ENCODE results near the gene RAB35. TPM values are rescaled to one million over a fixed set of nuclear protein-coding genes. Genes with fewer than 3 reads are reported as not detected.

The RAB35 gene
- total and polyA plus RNA-seq, 7 donors: 18.9 to 38.7 (median 32.9) TPM

DNA sequence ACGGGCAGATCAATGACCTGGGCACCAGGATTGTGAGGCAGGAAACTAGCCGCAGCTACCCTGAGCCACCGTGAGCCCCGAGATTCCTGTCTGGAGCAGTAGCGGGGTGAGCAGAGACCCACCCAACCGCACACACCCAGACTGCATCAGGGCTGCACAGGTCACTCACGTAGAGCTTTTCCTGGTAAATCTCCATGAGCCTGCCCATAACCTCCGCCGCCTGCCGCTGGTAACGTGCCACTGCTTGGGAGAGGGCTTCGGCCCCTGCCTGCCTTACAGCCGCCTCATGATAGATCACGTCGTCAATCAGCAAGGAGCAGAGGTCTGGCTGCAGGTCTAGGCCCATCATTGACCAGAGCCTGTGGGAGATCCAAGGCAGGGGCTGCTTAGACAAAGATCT lies 38.5 kb upstream of the RAB35 start:
- Histone ChIP-seq H3K4me1 (no peaks in the 10 kb centered on the region), H3K9me3 (no peaks in the 10 kb centered on the region), H3K27me3 (ENCODE audit: insufficient read depth in 3 of 3, low read length in 2 of 3) (no peaks in the 10 kb centered on the region), H3K4me3 (no peak overlapping the region), H3K36me3 (ENCODE audit: insufficient read depth in 1 of 2, low read depth in 1 of 2) (peaks cover 26 to 98% of the 10 kb centered on the region in 2 donors), H3K27ac (no peak overlapping the region)
- intact Hi-C loops (cut with DNase I): no loop called here
- DNase-seq (no peak), ATAC-seq (no peak)
- TF ChIP-seq, protein P1, sequence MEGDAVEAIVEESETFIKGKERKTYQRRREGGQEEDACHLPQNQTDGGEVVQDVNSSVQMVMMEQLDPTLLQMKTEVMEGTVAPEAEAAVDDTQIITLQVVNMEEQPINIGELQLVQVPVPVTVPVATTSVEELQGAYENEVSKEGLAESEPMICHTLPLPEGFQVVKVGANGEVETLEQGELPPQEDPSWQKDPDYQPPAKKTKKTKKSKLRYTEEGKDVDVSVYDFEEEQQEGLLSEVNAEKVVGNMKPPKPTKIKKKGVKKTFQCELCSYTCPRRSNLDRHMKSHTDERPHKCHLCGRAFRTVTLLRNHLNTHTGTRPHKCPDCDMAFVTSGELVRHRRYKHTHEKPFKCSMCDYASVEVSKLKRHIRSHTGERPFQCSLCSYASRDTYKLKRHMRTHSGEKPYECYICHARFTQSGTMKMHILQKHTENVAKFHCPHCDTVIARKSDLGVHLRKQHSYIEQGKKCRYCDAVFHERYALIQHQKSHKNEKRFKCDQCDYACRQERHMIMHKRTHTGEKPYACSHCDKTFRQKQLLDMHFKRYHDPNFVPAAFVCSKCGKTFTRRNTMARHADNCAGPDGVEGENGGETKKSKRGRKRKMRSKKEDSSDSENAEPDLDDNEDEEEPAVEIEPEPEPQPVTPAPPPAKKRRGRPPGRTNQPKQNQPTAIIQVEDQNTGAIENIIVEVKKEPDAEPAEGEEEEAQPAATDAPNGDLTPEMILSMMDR (IDR thresholded peaks at IDR 0.05): no peak
- WGBS, 3 donors: 92 to 96% (median 95%) methylated on average over 15 of the region's 15 CpGs

DNA sequence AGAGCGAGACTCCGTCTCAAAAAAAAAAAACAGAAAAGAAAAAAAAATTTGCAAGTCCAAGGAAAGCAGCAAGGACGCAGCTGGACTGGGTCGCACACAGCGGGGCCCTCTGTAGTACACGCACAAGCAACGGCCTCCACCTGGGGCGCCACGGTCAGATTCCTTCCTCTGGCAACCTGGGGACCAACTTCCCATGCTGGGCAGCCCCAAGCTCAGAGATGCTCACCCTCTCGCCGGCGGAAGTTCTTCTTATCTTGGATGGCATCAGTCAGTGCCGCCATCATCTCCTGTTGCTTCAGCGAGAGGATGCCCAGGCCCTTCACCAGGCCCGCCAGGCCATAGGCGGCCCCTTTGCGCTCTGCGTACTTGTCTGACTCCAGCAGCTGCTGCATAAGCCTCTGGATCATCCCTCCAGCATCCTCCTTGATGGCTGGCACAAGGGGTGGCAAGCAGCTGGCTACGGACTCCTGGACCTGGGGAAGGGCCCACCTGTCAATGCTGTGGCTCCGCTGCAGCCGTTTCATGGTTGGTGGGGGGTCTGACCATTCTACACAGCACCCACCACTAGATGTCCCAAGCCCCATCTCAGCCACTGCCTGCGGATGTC lies 34.5 kb upstream of the RAB35 start:
- ATAC-seq: peak in 1 of 4 donors; percentile 13
- intact Hi-C loops (cut with DNase I): no loop called here
- TF ChIP-seq, protein P1 (IDR thresholded peaks at IDR 0.05): no peak
- WGBS, 3 donors: 92 to 95% (median 95%) methylated on average over 20 to 22 of the region's 22 CpGs
- Histone ChIP-seq H3K27ac (no peak overlapping the region), H3K4me3 (no peak overlapping the region), H3K4me1 (no peaks in the 10 kb centered on the region), H3K27me3 (ENCODE audit: insufficient read depth in 3 of 3, low read length in 2 of 3) (no peaks in the 10 kb centered on the region), H3K36me3 (ENCODE audit: insufficient read depth in 1 of 2, low read depth in 1 of 2) (peaks cover 14 to 98% of the 10 kb centered on the region in 2 donors), H3K9me3 (no peaks in the 10 kb centered on the region)
- no peak for DNase-seq

DNA sequence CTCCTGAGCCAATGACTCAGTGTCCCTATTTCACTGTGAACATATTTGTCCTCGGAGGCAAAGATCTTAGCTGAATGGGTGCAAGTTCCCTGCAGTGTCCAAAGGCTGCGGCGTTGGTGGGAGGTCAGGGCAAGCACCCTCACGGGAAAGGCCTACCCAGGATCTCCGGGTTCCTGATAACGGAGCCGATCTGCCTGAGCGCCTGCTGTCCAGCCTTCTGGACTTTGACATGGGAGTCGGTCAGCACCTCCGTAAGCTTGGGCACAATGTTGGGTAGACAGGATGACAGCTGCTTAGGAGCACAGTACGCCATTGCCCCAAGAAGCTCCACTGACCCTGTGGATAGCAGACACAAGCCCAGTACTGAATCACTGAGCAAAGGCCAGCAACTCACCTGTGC lies 31.5 kb upstream of the RAB35 start:
- no peaks in the 10 kb centered on the region for H3K27me3 ChIP-seq (ENCODE audit: insufficient read depth in 3 of 3, low read length in 2 of 3)
- TF ChIP-seq, protein P1 (IDR thresholded peaks at IDR 0.05): no peak
- no peak for DNase-seq
- H3K9me3 ChIP-seq: no peaks in the 10 kb centered on the region
- 95 to 96% (median 96%) methylated on average over 11 of the region's 11 CpGs for WGBS, 3 donors
- ATAC-seq: no peak
- intact Hi-C loops (cut with DNase I): no loop called here
- peaks cover 12 to 98% of the 10 kb centered on the region in 2 donors for H3K36me3 ChIP-seq (ENCODE audit: insufficient read depth in 1 of 2, low read depth in 1 of 2)
- H3K4me3 ChIP-seq: no peak overlapping the region
- no peak overlapping the region for H3K27ac ChIP-seq
- H3K4me1 ChIP-seq: no peaks in the 10 kb centered on the region

DNA sequence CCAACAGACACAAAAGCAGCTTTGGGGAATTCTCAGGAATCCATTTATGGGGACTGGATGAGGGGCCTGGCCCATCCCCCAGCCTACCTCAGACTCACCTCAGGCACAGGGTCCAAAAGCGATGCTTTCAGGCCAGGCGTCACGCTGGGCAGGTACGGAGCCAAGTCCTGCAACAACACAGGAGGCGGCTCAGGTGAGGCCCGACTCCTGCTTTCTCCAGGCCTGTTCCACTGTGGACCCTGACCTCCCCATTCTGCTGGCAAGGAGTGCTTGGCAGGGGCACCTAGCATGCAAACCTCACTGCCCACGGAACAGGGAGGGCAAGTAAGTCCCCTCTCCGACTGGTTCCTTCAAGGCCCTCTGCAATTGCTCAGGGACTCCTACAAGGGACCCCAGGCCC lies 28.6 kb upstream of the RAB35 start:
- DNase-seq: no peak
- WGBS, 3 donors: 90 to 96% (median 93%) methylated on average over 6 to 8 of the region's 8 CpGs
- peaks cover 17 to 100% of the 10 kb centered on the region in 2 donors for H3K36me3 ChIP-seq (ENCODE audit: insufficient read depth in 1 of 2, low read depth in 1 of 2)
- no peak overlapping the region for H3K27ac ChIP-seq
- TF ChIP-seq, protein P1 (IDR thresholded peaks at IDR 0.05): no peak
- no peaks in the 10 kb centered on the region for H3K9me3 ChIP-seq
- H3K4me3 ChIP-seq: no peak overlapping the region
- H3K27me3 ChIP-seq (ENCODE audit: insufficient read depth in 3 of 3, low read length in 2 of 3): no peaks in the 10 kb centered on the region
- no peak for ATAC-seq
- intact Hi-C loops (cut with DNase I): no loop called here
- no peaks in the 10 kb centered on the region for H3K4me1 ChIP-seq

DNA sequence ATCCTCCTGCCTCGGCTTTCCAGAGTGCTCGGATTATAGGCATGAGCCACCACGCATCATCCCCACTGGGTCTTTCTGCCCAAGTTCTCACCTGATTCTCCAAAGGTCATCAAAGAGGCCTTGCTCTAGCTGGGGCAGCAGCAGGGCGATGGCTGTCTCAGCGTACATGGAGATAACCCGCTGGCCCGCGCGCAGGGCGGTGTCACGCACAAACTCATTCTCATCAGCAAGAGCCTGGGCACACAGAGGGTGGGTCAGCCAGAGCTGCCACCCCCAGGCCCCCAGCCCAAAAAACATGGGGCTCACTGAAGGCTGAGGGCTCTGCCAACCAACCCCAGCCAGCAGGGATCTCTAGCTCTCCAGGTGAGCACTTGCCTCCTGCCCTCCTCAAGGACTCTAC lies 27.7 kb upstream of the RAB35 start:
- TF ChIP-seq, protein P1 (IDR thresholded peaks at IDR 0.05): no peak
- Histone ChIP-seq H3K4me3 (no peak overlapping the region), H3K27me3 (ENCODE audit: insufficient read depth in 3 of 3, low read length in 2 of 3) (no peaks in the 10 kb centered on the region), H3K36me3 (ENCODE audit: insufficient read depth in 1 of 2, low read depth in 1 of 2) (peaks cover 17 to 100% of the 10 kb centered on the region in 2 donors), H3K4me1 (no peaks in the 10 kb centered on the region), H3K27ac (no peak overlapping the region), H3K9me3 (no peaks in the 10 kb centered on the region)
- no peak for DNase-seq
- ATAC-seq: no peak
- 96 to 99% (median 99%) methylated on average over 11 of the region's 11 CpGs for WGBS, 3 donors
- intact Hi-C loops (cut with DNase I): no loop called here
